Stimulated activated naive CD8-positive, alpha-beta T cell treated with anti-CD3 and anti-CD28 coated beads, Interleukin-15, amount 100 ng/mL, for 72 hours (primary cell): ENCODE measurements around the gene G0S2.
A peak's percentile ranks its signal among the peaks of the same experiment; 100 is the strongest.
"Not testable (repeated sequence)": the region's sequence is repeated elsewhere in the genome, so short reads cannot be mapped to it uniquely, and the experiment has no call there.

Experiments used
- ATAC-seq: fragments of 150-1000 bp; cut with Tn5 transposase; 2 replicates; pipeline ENCODE4 v1.10.0; 2021; ENCODE audit warnings: mild to moderate bottlenecking, moderate library complexity
- DNase-seq, 2 donors: peaks; one replicate each; pipeline ENCODE4 v3.0.0; 2021 to 2022
- H3K27ac Mint-ChIP-seq, 2 donors: one replicate each; pipeline ENCODE4 v1.8.0; 2022; ENCODE audit warnings: mild to moderate bottlenecking in 2 of 2, mixed read lengths in 2 of 2, moderate library complexity in 2 of 2
- H3K27me3 Mint-ChIP-seq: one replicate; pipeline ENCODE4 v1.8.0; 2022; ENCODE audit warnings: mixed read lengths
- H3K4me1 Mint-ChIP-seq: one replicate; pipeline ENCODE4 v1.8.0; 2022; ENCODE audit warnings: mild to moderate bottlenecking, mixed read lengths
- H3K4me3 Mint-ChIP-seq, 2 donors: one replicate each; pipeline ENCODE4 v1.8.0; 2022; ENCODE audit warnings: mild to moderate bottlenecking in 2 of 2, mixed read lengths in 2 of 2, moderate library complexity in 1 of 2
- H3K9me3 Mint-ChIP-seq, 2 donors: one replicate each; pipeline ENCODE4 v1.8.0; 2022; ENCODE audit warnings: mixed read lengths in 2 of 2

G0S2 gene

GRCh38 chr1:209689477-209689876 is 14.3 kb downstream of the G0S2 start:
- Mint-ChIP-seq H3K4me3 (no peak overlapping the region), H3K27me3 (no peaks in the 10 kb centered on the region), H3K4me1 (peaks cover 45% of the 10 kb centered on the region), H3K27ac (no peak overlapping the region), H3K9me3 (no peaks in the 10 kb centered on the region)
- DNase-seq = no peak
- no peak for ATAC-seq

- no peak overlapping the region for H3K27ac Mint-ChIP-seq
- no peaks in the 10 kb centered on the region for H3K27me3 Mint-ChIP-seq
- H3K9me3 Mint-ChIP-seq = no peaks in the 10 kb centered on the region
- ATAC-seq (no peak), DNase-seq (no peak)
- H3K4me3 Mint-ChIP-seq = no peak overlapping the region
- peaks cover 49% of the 10 kb centered on the region for H3K4me1 Mint-ChIP-seq
These were observed 16.0 kb downstream of the G0S2 start for GRCh38 chr1:209691237-209691636.

- no peaks in the 10 kb centered on the region for H3K9me3 Mint-ChIP-seq
- H3K4me3 Mint-ChIP-seq = no peak overlapping the region
- ATAC-seq (no peak), DNase-seq (no peak)
- H3K4me1 Mint-ChIP-seq = peaks cover 51% of the 10 kb centered on the region
- H3K27ac Mint-ChIP-seq = peak overlapping the region in 1 of 2 donors; percentile 94
- H3K27me3 Mint-ChIP-seq = no peaks in the 10 kb centered on the region
These were observed 17.1 kb downstream of the G0S2 start for GRCh38 chr1:209692296-209692695.

- DNase-seq = peak; percentile 63 to 70
- H3K9me3 Mint-ChIP-seq = no peaks in the 10 kb centered on the region
- no peaks in the 10 kb centered on the region for H3K27me3 Mint-ChIP-seq
- peak; percentile 75 for ATAC-seq
- H3K4me3 Mint-ChIP-seq = peak overlapping the region in 1 of 2 donors; percentile 58
- peaks cover 54% of the 10 kb centered on the region for H3K4me1 Mint-ChIP-seq
- H3K27ac Mint-ChIP-seq = peak overlapping the region in 1 of 2 donors; percentile 72
These were observed 17.7 kb downstream of the G0S2 start for GRCh38 chr1:209692745-209693504.

GRCh38 chr1:209696673-209697072 is 21.5 kb downstream of the G0S2 start:
- ATAC-seq (no peak), DNase-seq (no peak)
- Mint-ChIP-seq H3K4me3 (peak overlapping the region; percentile 2 to 32), H3K9me3 (peaks cover 0 to 9% of the 10 kb centered on the region in 2 donors), H3K4me1 (peaks cover 74% of the 10 kb centered on the region), H3K27ac (peak overlapping the region in 1 of 2 donors; percentile 55), H3K27me3 (no peaks in the 10 kb centered on the region)

GRCh38 chr1:209697126-209697525 is 21.9 kb downstream of the G0S2 start:
- ATAC-seq (no peak), DNase-seq (no peak)
- Mint-ChIP-seq H3K27me3 (no peaks in the 10 kb centered on the region), H3K4me3 (peak overlapping the region in 1 of 2 donors; percentile 4), H3K9me3 (peaks cover 0 to 9% of the 10 kb centered on the region in 2 donors), H3K4me1 (peaks cover 75% of the 10 kb centered on the region), H3K27ac (no peak overlapping the region)

- ATAC-seq, H3K4me3 Mint-ChIP-seq, H3K27ac Mint-ChIP-seq, H3K9me3 Mint-ChIP-seq, H3K27me3 Mint-ChIP-seq, DNase-seq: not testable (repeated sequence)
- peaks cover 67% of the 10 kb centered on the region for H3K4me1 Mint-ChIP-seq
These were observed 25.5 kb downstream of the G0S2 start for GRCh38 chr1:209700686-209701085.

- H3K27ac Mint-ChIP-seq = no peak overlapping the region
- H3K4me1 Mint-ChIP-seq = peaks cover 57% of the 10 kb centered on the region
- ATAC-seq (no peak), DNase-seq (no peak)
- no peaks in the 10 kb centered on the region for H3K27me3 Mint-ChIP-seq
- H3K4me3 Mint-ChIP-seq = no peak overlapping the region
- H3K9me3 Mint-ChIP-seq = peaks cover 0 to 9% of the 10 kb centered on the region in 2 donors
These were observed 27.6 kb downstream of the G0S2 start for GRCh38 chr1:209702832-209703231.

- H3K27me3 Mint-ChIP-seq = no peaks in the 10 kb centered on the region
- ATAC-seq (no peak), DNase-seq (no peak)
These were observed 28.8 kb downstream of the G0S2 start for GRCh38 chr1:209703834-209704504.

GRCh38 chr1:209704584-209704983 is 29.4 kb downstream of the G0S2 start, which contains the start of gene HSD11B1:
TSS of gene HSD11B1 (plus strand) at chr1:209704846. CDS start at chr1:209704943, 97 bp downstream.
- Mint-ChIP-seq H3K27ac (peak within 1 kb of the TSS; percentile 55 to 84), H3K9me3 (peaks cover 0 to 9% of the 10 kb centered on the region in 2 donors), H3K4me1 (peaks cover 55% of the 10 kb centered on the region), H3K4me3 (peak within 1 kb of the TSS; percentile 45 to 67), H3K27me3 (no peaks in the 10 kb centered on the region)
- ATAC-seq (no peak), DNase-seq (no peak)

More at GRCh38 chr1:209703834-209704504, 28.8 kb downstream of the G0S2 start:
- Mint-ChIP-seq H3K4me3 (peak overlapping the region; percentile 45 to 67), H3K4me1 (peaks cover 54% of the 10 kb centered on the region), H3K27ac (peak overlapping the region; percentile 55 to 84), H3K9me3 (peaks cover 0 to 9% of the 10 kb centered on the region in 2 donors)

- peak overlapping the region in 1 of 2 donors; percentile 67 for H3K4me3 Mint-ChIP-seq
- peaks cover 60% of the 10 kb centered on the region for H3K4me1 Mint-ChIP-seq
- DNase-seq (no peak), ATAC-seq (no peak)
- H3K9me3 Mint-ChIP-seq = peaks cover 0 to 9% of the 10 kb centered on the region in 2 donors
- H3K27me3 Mint-ChIP-seq = no peaks in the 10 kb centered on the region
- no peak overlapping the region for H3K27ac Mint-ChIP-seq
These were observed 29.9 kb downstream of the G0S2 start for GRCh38 chr1:209705033-209705598.

GRCh38 chr1:209706622-209707021 is 31.4 kb downstream of the G0S2 start:
- ATAC-seq (no peak), DNase-seq (no peak)
- Mint-ChIP-seq H3K4me1 (peaks cover 58% of the 10 kb centered on the region), H3K4me3 (no peak overlapping the region), H3K27ac (peak overlapping the region in 1 of 2 donors; percentile 32), H3K9me3 (no peaks in the 10 kb centered on the region), H3K27me3 (no peaks in the 10 kb centered on the region)

- no peak for DNase-seq
- Mint-ChIP-seq H3K27me3 (no peaks in the 10 kb centered on the region), H3K4me3 (no peak overlapping the region), H3K27ac (peak overlapping the region in 1 of 2 donors; percentile 37), H3K4me1 (peaks cover 55% of the 10 kb centered on the region), H3K9me3 (no peaks in the 10 kb centered on the region)
- no peak for ATAC-seq
These were observed 32.1 kb downstream of the G0S2 start for GRCh38 chr1:209707308-209707707.

- ATAC-seq = no peak
- Mint-ChIP-seq H3K9me3 (no peaks in the 10 kb centered on the region), H3K4me3 (no peak overlapping the region), H3K4me1 (peaks cover 54% of the 10 kb centered on the region), H3K27me3 (no peaks in the 10 kb centered on the region), H3K27ac (no peak overlapping the region)
- no peak for DNase-seq
These were observed 33.1 kb downstream of the G0S2 start for GRCh38 chr1:209708297-209708696.

- H3K27me3 Mint-ChIP-seq = no peaks in the 10 kb centered on the region
- DNase-seq (no peak), ATAC-seq (peak; percentile 66)
- peak overlapping the region in 1 of 2 donors; percentile 86 for H3K27ac Mint-ChIP-seq
- no peaks in the 10 kb centered on the region for H3K9me3 Mint-ChIP-seq
- peaks cover 45% of the 10 kb centered on the region for H3K4me1 Mint-ChIP-seq
- H3K4me3 Mint-ChIP-seq = peak overlapping the region in 1 of 2 donors; percentile 44
These were observed 34.9 kb downstream of the G0S2 start for GRCh38 chr1:209710093-209710492.

GRCh38 chr1:209710847-209711246 is 35.6 kb downstream of the G0S2 start:
- Mint-ChIP-seq H3K27ac (no peak overlapping the region), H3K9me3 (no peaks in the 10 kb centered on the region), H3K4me3 (no peak overlapping the region), H3K27me3 (no peaks in the 10 kb centered on the region), H3K4me1 (peaks cover 47% of the 10 kb centered on the region)
- ATAC-seq = no peak
- DNase-seq = no peak
